ENCODE measurements around the gene FTHL17.

FTHL17 gene

DNA sequence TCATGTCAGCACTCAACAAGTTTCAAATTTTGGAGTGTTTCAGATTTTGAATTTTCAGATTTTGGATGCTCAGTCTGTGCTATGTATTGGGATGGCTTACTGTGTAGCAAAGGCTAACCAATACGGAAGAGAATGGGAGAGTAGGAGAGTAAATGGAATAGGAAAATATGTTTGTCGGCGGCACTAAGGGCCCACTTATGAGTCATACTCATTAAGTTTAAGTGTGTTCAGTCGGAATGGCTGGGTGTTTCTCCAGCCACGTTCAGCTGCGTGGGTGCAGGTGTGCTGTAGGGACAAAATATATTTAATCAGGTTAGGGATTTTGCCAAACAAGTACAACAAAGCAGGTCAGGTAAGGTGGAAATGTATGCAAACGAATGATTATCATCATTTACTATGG lies 13.6 kb downstream of the FTHL17 start:
- no peaks in the 10 kb centered on the region for H3K36me3 ChIP-seq
- H3K4me3 ChIP-seq (ENCODE audit: low read depth, low read length), result no peak overlapping the region
- TF ChIP-seq, protein P1, sequence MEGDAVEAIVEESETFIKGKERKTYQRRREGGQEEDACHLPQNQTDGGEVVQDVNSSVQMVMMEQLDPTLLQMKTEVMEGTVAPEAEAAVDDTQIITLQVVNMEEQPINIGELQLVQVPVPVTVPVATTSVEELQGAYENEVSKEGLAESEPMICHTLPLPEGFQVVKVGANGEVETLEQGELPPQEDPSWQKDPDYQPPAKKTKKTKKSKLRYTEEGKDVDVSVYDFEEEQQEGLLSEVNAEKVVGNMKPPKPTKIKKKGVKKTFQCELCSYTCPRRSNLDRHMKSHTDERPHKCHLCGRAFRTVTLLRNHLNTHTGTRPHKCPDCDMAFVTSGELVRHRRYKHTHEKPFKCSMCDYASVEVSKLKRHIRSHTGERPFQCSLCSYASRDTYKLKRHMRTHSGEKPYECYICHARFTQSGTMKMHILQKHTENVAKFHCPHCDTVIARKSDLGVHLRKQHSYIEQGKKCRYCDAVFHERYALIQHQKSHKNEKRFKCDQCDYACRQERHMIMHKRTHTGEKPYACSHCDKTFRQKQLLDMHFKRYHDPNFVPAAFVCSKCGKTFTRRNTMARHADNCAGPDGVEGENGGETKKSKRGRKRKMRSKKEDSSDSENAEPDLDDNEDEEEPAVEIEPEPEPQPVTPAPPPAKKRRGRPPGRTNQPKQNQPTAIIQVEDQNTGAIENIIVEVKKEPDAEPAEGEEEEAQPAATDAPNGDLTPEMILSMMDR (IDR thresholded peaks at IDR 0.05; ENCODE audit: low read depth, low read length), result no peak
- no peaks in the 10 kb centered on the region for H3K9me3 ChIP-seq
- DNase-seq, result no peak
- H3K4me1 ChIP-seq, result no peaks in the 10 kb centered on the region
- no peaks in the 10 kb centered on the region for H3K27me3 ChIP-seq

DNA sequence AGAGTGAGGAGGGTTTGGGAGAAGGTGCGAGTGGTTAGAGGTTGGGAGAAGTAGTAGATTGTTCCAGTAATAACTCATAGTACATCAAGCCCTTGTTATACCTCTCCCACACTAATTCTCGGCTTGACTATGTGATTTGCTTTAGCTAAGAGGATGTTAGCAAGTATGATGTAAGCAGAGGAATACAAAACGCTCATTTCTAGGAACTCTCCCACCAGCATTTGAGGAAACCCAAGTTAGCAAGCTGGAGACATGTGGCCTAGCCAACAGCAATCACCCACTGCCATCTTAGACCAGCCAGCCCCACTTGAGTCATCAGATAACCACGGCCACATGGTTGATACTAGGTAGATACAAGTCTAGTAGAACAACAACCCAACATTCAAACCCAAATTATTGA lies 14.2 kb downstream of the FTHL17 start:
- no peaks in the 10 kb centered on the region for H3K36me3 ChIP-seq
- TF ChIP-seq, protein P1 (IDR thresholded peaks at IDR 0.05; ENCODE audit: low read depth, low read length), result no peak
- H3K9me3 ChIP-seq, result no peaks in the 10 kb centered on the region
- no peak for DNase-seq
- no peaks in the 10 kb centered on the region for H3K4me1 ChIP-seq
- H3K27me3 ChIP-seq, result no peaks in the 10 kb centered on the region
- H3K4me3 ChIP-seq (ENCODE audit: low read depth, low read length), result no peak overlapping the region

DNA sequence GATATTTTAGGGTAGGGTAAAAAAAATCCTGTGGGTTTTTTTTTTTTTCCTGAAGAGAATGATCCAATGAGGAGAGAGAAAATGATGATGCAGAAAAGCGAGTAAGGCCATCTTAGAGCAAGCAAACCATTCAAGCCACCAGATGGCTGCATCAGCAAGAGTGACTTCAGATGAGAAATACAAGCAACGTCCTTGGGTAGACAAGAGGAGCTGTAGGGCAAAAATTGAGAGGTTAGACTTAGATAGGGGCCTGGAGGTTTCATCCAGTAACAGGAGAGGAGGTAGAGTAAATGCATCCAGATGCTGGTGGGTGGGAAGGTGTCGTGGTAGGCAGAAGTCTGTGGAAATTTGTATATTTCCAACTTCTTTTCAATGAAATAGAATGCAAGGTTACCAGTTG lies 14.6 kb downstream of the FTHL17 start:
- DNase-seq, result no peak
- no peaks in the 10 kb centered on the region for H3K4me1 ChIP-seq
- H3K27me3 ChIP-seq, result no peaks in the 10 kb centered on the region
- TF ChIP-seq, protein P1 (IDR thresholded peaks at IDR 0.05; ENCODE audit: low read depth, low read length), result no peak
- H3K9me3 ChIP-seq, result no peaks in the 10 kb centered on the region
- H3K36me3 ChIP-seq, result no peaks in the 10 kb centered on the region
- no peak overlapping the region for H3K4me3 ChIP-seq (ENCODE audit: low read depth, low read length)

DNA sequence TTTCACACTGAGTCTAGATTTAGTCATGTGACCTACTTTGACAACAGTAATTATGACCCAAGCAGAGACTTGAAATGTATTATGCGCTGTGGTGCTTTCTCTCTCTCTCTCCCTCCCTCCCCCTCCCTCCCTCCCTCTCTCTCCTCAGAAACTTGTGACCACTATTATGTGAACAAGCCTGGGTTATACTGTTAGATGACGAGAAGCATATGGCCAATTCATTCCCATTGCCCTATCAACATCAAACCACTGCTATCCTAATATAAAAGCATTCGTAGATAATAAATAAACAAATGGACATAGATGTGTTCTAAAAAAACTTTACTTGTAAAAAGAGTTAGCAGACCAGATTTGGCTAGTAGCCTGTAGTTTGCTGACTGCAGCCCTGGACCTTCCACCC lies 18.2 kb downstream of the FTHL17 start:
- Histone ChIP-seq H3K9me3 (no peaks in the 10 kb centered on the region), H3K36me3 (no peaks in the 10 kb centered on the region), H3K27me3 (no peaks in the 10 kb centered on the region), H3K4me3 (ENCODE audit: low read depth, low read length) (no peak overlapping the region), H3K4me1 (no peaks in the 10 kb centered on the region)
- TF ChIP-seq, protein P1 (IDR thresholded peaks at IDR 0.05; ENCODE audit: low read depth, low read length), result no peak
- DNase-seq, result no peak

DNA sequence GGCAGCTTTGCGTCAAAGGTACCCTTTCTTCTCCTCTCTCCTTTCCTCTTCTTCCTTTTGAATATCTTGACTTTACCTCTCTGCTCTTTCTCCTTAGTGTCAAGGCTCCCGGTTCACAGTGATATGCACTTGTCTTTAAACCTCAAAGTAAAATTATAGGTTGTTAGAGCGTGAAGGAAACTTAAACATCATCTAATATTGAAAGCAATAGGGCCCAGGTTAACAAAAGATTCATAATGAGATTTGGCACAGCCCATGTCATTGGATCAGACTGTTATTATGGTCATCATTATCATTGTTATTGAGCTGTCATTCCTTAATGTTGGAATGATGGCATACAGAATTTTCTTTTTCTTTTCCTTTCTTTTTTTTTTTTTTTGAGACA lies 32.5 kb downstream of the FTHL17 start:
- Histone ChIP-seq H3K4me1 (no peaks in the 10 kb centered on the region), H3K9me3 (no peaks in the 10 kb centered on the region), H3K4me3 (ENCODE audit: low read depth, low read length) (no peak overlapping the region), H3K27me3 (no peaks in the 10 kb centered on the region), H3K36me3 (no peaks in the 10 kb centered on the region)
- no peak for DNase-seq
- TF ChIP-seq, protein P1 (IDR thresholded peaks at IDR 0.05; ENCODE audit: low read depth, low read length), result no peak

DNA sequence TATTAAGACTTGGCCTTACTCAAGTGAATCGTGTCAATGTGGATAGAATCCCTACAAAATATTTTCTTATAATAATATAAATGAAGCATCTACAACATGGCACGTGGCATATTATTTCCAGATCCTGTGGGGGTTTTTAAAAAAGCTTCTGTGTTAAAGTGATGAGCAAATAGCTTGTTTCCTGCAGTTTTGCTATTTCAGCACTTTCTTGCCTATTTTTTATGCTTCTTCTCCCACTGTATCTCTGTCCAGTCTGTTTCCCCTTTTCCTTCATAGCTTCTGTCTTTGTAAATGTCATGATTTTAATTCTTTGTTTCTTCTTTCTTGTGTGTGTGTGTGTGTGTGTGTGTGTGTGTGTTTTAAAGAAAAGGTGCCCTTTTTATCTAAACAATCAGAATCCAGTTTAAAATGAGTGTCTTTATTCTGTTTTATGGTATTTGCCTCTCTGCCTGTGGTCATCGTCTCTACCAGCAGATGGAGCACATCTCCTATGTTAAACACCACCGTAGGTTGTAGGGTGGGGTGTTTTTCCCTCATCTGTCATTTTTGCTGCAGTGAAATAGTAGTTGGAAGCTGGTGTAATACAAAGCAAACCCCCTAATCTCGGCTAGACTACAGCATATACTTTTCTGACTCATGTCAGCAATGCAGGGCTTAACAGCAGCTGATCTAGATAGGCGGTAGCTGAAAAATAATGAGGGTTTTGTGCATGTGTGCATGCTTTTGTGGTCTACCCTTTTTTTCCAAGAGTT lies 33.1 kb downstream of the FTHL17 start:
- TF ChIP-seq, protein P1 (IDR thresholded peaks at IDR 0.05; ENCODE audit: low read depth, low read length), result peak; percentile 69
- no peaks in the 10 kb centered on the region for H3K36me3 ChIP-seq
- peak; percentile 52 for DNase-seq
- H3K27me3 ChIP-seq, result no peaks in the 10 kb centered on the region
- H3K9me3 ChIP-seq, result no peaks in the 10 kb centered on the region
- H3K4me1 ChIP-seq, result no peaks in the 10 kb centered on the region
- no peak overlapping the region for H3K4me3 ChIP-seq (ENCODE audit: low read depth, low read length)
